Measurements from ENCODE around the gene BLID. TPM values are rescaled to one million over a fixed set of nuclear protein-coding genes. Genes with fewer than 3 reads are reported as not detected.

The BLID gene
- polyA plus RNA-seq, 5 donors: not detected

- no peak for DNase-seq
Measured at GRCh38 chr11:122081073-122081472, 34.9 kb downstream of the BLID start.

GRCh38 chr11:122077459-122077858 is 38.6 kb downstream of the BLID start:
- no peak for DNase-seq

- DNase-seq: no peak
Measured at GRCh38 chr11:122076512-122077120, 39.4 kb downstream of the BLID start.

- no peak for DNase-seq
Measured at GRCh38 chr11:122075016-122075415, 41.0 kb downstream of the BLID start.

GRCh38 chr11:122074022-122074421 is 42.0 kb downstream of the BLID start:
- DNase-seq: no peak

GRCh38 chr11:122071709-122072202 is 44.3 kb downstream of the BLID start:
- no peak for DNase-seq

DNA sequence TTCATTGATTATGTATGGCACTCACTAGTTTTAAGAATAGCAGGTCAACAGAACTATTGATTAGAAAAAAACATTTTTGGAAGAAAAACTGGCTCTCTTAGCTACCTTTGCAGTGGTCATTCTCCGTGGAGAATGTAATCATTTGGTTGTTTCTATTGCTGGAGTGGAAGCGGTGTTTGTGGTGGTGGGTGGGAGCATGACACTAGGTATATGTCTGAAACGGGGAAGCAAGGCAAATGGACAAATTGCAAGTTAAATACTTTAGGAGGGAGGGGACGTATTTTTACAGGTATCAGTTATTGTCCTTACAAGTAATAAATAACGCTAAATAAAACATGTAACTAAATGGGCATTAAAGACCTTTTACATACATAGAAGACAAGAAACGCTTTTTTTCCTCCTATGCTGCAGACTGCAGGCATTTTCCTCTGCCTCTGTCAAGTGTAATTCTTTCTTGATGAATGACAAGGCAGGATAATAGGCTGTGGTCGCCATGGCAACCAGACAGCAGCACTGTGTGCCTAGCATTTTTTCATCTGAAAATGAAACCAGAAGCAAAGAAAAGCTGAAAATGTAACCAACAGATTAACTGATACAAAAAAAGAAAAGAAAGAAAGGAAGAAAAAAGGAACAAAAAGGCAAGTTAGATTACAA is 46.2 kb downstream of the BLID start:
- DNase-seq: peak; percentile 60 to 62

DNA sequence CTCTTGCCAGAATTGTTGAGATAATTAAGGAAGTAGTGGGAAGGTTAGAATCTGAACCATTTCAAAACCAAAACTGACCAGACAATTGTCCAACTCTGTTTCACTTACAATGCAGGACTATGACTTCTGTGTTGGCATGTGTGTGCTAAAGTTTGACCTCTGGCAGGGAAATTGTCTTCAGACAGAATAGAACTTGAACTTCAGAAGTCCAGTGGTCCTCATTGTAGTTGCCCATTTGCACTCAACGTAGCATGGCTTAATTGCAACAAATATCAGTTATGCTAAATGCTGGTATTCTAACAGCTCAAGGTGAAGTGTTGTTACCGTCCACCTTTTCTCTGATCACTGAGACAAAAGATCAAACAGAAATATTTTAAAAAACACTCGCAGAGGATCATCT is 47.2 kb downstream of the BLID start:
- DNase-seq: no peak

DNA sequence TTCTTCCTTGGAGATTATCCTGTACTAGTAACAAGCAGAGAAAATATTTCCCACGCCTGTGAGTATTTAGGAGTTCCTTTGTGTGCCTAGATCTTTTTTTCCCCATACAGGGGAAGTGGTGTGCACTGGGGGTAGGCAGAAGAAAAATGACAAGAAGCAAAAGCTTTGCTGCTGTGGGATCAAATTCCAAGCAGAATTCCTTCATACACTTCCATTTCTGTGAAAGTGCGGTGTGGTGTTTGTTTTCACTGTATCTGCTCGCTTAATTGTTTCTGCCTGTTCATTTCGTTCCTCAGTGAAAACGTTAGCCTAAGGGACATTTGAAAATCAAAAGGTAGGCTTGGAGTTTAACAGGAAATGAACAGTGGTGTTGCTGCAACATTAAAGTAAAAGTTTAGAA is 47.9 kb downstream of the BLID start:
- DNase-seq: no peak

Measured in right lung (tissue), 5 donors.